ENCODE results near the gene TGFBR2. TPM values are rescaled to one million over a fixed set of nuclear protein-coding genes. Genes with fewer than 3 reads are reported as not detected.
A peak's percentile ranks its signal among the peaks of the same experiment; 100 is the strongest.
"Not testable (repeated sequence)": the region's sequence is repeated elsewhere in the genome, so short reads cannot be mapped to it uniquely, and the experiment has no call there.

The TGFBR2 gene
- total and polyA plus RNA-seq, 10 of the 15 experiments (the other 5 are each of a cell fraction or from before 2014, with no cell fraction given), result 0.02 to 0.98 (median 0.18) TPM; not detected in 1

GRCh38 chr3:30623351-30623750 lies 16.9 kb downstream of the TGFBR2 start (continued):
- TF ChIP-seq CEBPZ (IDR thresholded peaks at IDR 0.05; ENCODE audit: low read depth, low read length) (no peak), SMARCA5 (IDR thresholded peaks at IDR 0.05) (no peak)

- H3K9me3 ChIP-seq (replicated peaks; ENCODE audit: control insufficient read depth, insufficient read depth, low read length); H3K36me3 ChIP-seq (ENCODE audit: control insufficient read depth in 2 of 2, insufficient read depth in 2 of 2, low read length in 1 of 2); DNase-seq (ENCODE audit: low read depth, low spot score); H3K4me3 ChIP-seq; POLR2A ChIA-PET; in situ Hi-C loops (cut with MboI); H3K27me3 ChIP-seq (replicated peaks in 1 of 2; ENCODE audit: control insufficient read depth in 2 of 2, insufficient read depth in 2 of 2, low read length in 1 of 2); H3K27ac ChIP-seq (ENCODE audit: control insufficient read depth, insufficient read depth); ATAC-seq; H3K4me1 ChIP-seq (ENCODE audit: control insufficient read depth, insufficient read depth, low read length); RAD21 ChIA-PET (ENCODE audit: unreplicated experiment); intact Hi-C loops (cut with micrococcal nuclease; ENCODE audit: unreplicated experiment); H2AFZ ChIP-seq (ENCODE audit: control insufficient read depth, low read depth, low read length); H3K9ac ChIP-seq (ENCODE audit: control insufficient read depth, insufficient read depth, low read length); FAIRE-seq; H3K79me2 ChIP-seq (ENCODE audit: control insufficient read depth, insufficient read depth, low read length); BruUV-seq (replicated peaks); H4K20me1 ChIP-seq (ENCODE audit: control insufficient read depth, insufficient read depth); H3K4me2 ChIP-seq (ENCODE audit: control insufficient read depth, insufficient read depth): not testable (repeated sequence)
- CTCF ChIA-PET, result interaction anchor here (0.6 to 1.1 kb wide), 2 partner anchors 68 to 81 kb away, joined by 3 to 4 read pairs; no protein-coding TSS in a partner anchor
- WGBS (ENCODE audit: insufficient coverage, insufficient replicate concordance, low lambda C conversion rate, missing lambda C conversion rate), result 37% methylated on average over 6 of the region's 6 CpGs
- SMC1A ChIA-PET (ENCODE audit: uncharacterized antibody, unreplicated experiment), result interaction anchor here (0.9 kb wide), 1 partner anchor 9 kb away, joined by 3 read pairs; no protein-coding TSS in a partner anchor
- 0 out of 4 replicates have a peak, but pooled peaks of 1 of the 2 experiments have one; percentile 5 for TF ChIP-seq BHLHE40 (IDR thresholded peaks at IDR 0.05; ENCODE audit: borderline replicate concordance in 1 of 2, low read depth in 2 of 2, low read length in 1 of 2)
Observed at GRCh38 chr3:30624480-30624879, 18.1 kb downstream of the TGFBR2 start.
